Measurements from ENCODE around the gene PJA1. TPM values are rescaled to one million over a fixed set of nuclear protein-coding genes. Genes with fewer than 3 reads are reported as not detected.

The PJA1 gene
- total RNA-seq (2022; extraction: Qiagen RNA extraction; ENCODE audit: low read depth), result 11.4 to 16.3 TPM (median 15.2 TPM) in 5 replicates

GRCh38 chrX:69165087-69165651, at the start of gene PJA1:
TSS of gene PJA1 (minus strand) at chrX:69165453. CDS start at chrX:69163073, 2,380 bp downstream.

